GM21381 (cell line): ENCODE results near the gene NFATC1.

ENCODE experiments used
- ATAC-seq: cut with Tn5 transposase; IDR thresholded peaks from one replicate; pipeline ENCODE4 v1.9.1; 2021; ENCODE audit warnings: mild to moderate bottlenecking, moderate library complexity; ENCODE audit not compliant: unreplicated experiment

The NFATC1 gene

DNA sequence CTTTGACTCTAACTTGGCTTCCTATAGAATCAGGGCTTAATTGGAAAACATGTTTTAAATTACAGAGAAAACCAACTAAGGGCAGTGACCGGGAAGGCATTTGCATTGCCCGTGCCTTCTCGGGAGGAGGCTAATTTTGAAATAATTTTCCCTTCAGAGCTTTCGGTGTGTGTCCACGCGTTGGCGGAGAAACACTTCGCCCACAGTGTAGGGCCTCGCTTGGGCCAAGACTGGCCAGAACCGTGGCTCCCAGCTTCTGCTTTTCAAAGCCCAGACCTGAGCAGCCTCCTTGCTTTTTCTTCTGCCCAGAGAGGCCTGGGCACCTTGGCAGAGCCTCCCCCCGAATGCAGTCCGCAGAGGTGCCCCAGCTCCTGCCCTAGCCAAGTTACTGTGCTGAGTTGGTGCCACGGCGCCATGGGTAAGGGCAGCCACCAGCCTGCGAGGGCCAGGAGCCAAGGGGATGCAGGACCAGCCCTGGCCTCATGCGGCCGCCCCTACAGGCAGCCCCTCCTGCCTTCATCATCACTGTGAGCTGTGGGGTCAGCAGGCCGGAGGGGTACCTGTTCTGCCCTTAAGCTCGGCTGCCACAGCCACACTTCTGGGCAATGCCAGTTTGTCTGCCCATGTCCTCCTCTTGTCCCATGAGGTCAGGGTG lies 57.4 kb downstream of the NFATC1 start:
- ATAC-seq: no peak

DNA sequence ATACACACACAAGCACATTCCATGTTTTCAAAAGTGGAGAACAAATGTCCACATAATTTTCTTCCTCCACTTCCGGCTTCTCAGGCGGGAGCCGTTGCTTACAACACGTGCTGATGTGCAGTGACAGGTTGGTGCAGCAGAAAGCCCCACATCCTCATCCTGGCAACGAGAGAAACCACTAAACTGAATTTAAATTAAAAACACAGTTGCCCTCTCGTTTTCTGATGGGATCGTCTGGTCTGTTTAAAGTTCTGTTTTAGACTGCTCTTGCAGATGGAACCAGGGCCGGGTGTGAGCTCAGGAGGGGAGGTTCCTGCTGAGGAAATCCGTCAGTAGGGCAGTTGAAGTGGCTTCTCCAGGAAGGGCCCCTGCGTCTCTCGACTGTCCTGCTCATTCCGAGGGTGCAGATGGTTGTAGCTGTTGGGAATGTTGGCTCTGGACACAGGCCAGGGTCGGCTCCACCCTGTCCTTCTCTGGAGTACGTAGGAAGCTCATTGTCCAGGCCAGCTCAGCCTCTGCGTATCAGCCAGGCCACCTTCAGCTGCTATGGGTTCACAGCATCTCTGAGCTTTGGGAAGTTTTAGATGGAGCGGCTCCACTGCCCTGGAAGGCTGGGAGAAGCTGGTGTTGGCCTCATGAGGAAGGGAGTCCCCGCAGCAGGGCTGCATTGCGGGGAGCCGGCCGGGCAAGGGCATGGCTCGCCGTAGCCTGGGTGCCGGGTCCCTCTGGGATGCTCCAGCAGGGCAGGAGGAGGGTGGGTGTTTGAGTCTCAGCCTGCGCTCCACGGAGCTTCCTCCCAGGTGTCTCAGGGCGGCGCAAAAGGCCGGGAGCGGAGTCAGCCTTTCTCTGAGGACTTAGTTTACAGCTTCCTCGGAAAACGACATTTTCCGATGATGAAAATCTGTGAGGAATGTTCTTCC lies 58.3 kb downstream of the NFATC1 start:
- ATAC-seq: no peak

DNA sequence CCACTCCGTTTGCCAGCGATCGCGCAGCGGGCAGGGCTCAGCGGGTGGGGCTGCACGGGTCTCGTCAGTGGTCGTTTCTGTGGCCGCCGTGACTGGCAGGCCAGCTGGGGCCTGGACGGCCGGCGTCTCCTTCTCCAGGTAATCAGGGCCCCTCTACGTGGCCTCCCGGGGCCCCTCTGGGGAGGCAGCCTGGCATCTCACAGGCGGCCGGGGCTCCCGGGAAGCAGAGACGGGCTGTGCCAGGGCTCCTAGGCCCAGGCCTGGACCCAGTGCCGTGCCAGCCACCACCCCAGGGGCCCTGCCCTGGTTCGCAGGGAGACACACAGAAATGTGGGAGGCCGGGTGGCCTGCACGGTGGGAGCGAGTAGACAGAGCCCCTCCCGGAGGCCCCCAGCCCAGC lies 59.5 kb downstream of the NFATC1 start:
- ATAC-seq: no peak

DNA sequence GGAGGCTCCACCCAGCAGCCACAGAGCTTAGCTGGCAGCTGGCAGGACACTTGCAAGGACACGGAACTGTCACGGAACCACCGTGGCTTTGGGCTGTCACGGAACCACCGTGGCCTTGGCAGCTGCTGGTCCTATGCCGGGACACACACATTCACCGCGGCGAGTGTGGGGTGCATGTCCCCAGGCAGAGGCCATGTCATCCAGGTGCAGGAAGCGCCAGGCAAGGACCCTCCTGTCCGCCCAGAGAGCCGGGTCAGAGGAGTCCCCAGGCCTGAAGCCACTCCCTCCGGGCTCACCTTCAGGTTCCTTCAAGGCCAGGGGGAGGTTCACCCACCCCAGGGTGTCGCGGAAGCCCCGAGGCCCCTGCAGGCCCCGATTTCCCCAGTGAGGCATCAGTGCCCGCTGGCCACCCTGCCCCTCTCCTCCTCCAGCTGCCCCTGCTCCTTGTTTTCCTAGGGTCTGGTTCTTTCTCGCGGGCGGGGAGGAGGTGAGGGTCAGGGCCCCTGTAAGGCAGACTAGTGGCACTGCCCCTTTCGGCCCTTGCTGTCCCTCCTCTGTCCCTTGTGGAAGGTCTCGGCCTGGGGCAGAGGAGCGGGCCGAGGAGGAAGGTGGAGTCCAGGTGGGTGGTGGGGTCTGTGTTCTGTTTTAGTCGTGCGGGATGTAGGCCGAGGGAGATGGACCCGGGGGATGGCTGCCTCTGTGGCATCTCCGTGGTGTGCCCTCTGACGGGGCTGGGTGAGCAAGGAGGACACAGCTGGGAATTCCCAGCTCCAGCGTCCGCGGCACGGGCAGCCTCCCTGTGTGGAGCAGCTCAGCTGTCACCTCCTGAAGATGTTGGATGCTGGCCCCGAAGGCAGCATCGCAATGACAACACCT lies 60.6 kb downstream of the NFATC1 start:
- ATAC-seq: no peak

DNA sequence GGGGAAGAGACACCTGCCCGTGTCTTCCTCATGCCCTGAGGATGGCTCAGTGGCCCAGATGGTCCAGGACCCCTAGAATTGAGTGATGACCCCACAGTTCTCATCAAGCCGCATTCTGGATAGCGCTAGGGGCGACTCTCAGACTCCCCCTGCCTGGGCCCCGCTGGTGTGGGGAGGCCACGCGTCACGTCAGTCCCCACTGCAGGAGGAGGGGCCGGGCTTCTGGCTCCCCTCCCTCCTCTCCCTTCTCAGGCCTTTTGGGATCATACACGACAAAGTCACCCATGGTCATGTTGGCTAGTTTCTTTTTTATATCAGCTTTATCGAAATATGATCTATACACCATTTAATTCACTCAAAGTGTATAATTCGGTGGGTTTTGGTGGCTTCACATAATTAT lies 61.5 kb downstream of the NFATC1 start:
- no peak for ATAC-seq

DNA sequence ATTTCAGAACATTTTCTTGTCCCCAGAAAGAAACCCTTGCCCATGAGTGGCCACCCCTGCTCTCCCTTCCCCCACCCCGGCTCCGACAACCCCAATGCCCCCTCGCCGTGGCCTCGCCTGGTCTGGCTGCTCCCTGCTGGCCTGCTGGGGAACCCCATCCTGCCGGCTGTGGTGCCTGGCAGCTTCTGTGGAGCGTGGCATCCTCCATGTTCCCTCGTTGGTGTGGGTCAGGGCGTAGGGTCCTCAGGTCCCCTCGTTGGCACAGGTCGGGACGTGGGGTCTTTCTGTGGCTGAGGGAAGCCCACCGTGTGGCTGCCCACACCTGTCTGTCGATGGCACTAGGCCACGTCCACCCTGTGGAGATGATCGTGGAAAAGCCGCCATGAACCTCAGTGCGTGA lies 61.9 kb downstream of the NFATC1 start:
- ATAC-seq: no peak

DNA sequence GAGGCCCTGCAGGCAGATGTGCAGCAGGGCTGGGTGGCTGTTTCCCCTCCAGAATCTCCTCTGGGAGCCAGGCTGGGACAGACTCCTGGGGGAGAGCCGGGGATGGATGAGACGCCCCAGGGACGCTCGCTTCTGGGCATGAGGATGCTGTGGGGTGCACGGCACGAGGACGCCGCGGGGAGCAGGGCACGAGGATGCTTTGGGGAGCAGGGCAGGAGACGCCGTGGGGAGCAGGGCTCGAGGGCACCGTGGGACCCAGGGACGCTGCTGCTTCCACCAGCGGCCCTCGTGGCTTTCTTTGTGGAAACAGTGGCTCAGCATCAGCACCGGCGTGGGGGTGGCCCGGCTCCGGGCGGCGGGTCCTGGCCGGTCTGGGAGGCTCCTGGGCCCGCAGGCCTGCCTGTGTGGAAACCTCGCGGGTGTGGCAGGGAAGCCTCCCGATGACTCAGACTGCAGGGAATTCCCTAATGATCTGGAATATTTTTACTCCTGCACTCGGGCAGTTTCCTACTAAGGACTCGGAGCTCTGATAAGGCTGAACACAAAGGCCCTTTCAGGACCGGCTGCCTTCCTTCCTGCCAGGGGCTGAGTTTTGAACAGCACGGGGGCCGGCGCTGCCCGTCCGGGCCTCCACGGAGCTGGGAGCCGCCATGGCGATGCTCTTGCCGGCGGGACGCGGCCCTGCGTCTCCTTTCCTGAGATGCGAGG lies 62.6 kb downstream of the NFATC1 start:
- no peak for ATAC-seq

DNA sequence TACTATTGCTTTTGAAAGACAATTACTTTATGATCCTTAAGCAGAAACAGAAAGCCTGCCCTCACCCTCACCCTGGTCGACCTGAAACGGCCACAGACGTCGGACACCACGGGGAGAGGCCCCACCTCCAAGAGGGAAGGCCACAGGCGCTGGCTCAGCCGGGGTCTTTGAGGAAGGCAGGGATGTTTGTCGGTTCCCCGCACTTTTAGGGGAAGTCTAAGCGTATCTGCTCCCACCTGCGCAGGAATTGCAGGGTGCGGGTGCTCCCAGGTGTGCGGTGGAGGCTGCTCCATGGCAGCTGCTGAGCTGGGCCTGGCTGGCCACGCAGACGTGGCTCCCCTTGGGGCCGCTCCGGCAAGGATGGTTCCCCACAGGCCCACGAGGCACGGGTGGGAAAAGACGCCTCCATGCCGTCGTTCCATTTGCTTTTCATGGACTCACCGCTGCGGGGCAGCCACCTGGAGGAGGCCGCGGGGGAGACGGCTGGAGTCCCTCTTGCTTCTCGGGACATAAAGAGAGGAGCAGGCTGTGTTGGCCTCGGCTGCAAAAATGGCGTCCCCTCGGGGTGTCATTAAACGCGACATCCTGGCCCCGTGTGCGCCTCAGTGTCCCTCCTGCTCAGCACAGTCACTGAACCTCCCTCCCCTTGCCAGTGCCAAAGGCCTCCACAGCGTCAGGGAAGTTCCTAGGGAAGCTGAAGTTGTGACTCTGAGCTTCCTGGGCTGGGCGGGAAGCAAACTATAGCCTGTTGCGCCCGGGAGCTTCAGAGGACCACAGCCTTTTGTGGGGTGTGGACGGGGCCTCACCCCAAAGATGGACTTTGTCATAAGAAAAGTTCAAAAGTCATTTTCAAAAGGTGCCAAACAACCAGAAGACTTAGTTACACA lies 63.4 kb downstream of the NFATC1 start:
- no peak for ATAC-seq

DNA sequence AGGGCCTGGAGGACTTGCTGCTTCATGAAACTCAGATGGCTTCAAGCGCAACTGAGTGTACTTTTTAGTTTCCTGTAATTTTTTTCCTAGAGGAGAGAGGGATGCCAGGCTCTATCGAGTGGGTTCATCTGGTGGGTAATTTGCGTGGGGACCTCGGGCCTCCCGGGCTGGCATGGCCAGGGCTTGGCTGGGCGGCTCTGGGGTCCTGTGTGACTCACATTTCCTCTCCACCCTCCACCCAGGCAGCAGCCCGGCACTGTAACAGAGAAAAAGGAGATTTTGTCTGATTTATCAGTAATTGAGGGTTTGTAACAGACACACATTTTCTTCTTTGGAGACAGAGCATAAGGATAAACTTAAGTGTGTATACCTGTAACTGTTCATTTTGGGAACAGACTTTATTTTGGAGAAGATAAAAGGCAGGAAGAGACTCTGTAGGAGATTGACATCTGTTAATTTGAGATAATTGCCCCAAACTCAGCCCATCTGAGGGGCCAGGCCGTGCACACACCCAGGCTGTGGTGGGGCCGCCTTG lies 64.3 kb downstream of the NFATC1 start:
- ATAC-seq: peak; percentile 7

DNA sequence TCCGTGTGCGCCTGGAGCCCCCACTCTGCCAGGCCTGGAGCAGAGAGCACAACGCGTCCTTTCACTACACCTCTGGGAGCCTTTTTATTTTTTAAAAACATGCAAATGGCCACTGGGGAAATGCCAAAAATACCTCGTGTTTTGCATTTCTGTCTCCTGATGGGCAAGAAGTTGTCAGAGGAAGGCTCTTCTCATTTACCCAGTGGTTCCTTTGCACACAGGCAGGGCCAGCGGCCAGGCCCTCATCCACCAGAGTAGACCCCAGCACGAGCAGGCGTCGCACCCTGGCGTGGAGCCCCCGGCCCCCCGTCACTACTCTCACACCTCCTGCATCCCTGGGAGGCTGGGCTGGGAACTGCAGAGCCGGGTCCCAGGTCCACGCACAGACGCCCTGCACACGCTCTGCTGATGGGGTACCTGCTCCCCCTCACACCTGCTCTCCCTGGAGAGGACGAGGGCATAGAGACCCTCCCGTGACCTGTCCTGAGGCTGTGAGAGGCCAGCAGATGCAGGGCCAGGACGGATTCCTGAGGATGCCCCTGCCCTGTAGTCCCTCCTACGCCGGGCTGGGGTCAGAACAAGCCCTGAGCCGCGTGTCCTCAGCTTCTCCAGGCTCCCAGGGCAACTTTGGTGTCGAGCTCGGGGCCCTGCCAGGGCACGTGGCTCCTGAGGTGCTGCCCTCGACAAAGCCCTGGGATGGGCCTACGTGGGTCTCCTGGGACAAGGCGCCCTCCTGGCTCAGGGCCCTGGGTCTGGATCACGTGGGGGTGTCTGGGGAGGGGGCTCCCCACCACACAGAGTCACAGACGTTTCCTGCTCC lies 65.0 kb downstream of the NFATC1 start:
- peak; percentile 73 for ATAC-seq

DNA sequence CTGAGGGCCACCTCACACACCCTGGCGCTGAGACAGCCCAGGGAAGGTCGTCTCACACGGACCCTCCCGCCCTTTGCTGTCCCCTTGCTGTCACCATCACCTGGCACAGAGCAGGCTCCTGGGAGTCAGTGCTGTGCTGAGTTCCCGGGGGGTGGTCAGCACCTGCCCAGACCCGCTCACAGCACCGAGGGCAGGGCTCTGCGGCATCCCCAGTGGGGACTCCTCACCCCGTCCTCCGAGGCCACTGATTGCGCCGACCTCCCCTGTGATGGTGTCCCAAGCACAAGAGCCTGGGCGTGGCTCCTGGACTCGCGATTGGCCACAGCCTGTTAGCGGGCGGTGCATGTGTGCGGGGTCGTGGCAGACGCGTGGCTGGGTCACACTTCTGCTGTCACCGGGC lies 65.9 kb downstream of the NFATC1 start:
- ATAC-seq: no peak

DNA sequence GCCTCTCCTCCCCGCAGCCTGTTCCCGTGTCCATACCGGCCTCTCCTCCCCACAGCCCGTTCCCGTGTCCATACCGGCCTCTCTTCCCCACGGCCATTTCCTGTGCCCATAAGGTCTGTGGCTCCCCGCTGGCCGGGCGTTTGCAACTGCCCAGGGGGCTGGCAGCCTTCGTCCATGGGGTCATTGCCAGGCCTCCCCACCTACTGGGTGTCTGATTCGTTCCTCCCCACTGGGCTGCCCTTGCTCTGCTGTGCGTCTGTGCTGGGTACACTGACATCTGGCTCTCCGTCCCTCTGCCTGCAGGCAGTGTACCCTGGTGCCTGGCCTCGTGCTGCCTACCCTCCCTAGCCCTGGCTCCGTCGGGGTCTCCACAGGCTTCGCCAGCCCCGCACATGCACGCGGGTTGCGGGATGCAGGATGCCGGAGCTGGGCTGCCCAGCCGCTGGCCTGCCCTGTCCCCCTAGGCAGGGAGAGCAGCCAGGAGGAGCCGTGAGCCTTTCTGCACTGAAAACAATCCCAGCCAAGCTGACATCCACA lies 67.8 kb downstream of the NFATC1 start:
- ATAC-seq: no peak

DNA sequence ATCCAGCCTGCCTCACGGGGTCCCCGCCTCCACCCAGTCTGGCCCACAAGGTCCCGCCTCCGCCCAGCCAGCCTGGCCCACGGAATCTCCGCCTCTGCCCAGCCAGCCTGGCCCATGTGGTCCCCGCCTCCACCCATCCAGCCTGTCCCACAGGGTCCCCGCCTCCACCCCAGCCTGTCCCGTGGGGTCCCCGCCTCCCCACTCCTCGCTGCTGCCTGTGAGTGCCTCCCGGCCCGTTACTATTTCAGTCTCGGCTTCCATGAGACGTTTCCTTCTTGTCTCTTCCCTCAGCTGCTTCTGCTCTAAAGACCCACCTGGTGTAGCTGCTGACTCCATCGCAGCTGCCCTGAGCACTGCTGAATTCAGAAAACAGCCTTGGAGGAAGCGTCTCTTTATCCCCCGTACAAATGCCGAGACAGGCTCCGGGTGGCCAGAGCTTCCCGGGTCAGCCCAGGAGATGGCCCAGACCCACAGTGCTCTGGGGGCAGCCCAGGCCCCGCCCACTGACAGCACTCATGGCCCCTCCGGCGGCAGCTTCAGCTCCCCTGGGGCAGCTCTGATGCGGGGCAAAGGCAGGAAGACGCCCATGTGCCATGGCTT lies 69.8 kb downstream of the NFATC1 start:
- peak; percentile 71 for ATAC-seq

DNA sequence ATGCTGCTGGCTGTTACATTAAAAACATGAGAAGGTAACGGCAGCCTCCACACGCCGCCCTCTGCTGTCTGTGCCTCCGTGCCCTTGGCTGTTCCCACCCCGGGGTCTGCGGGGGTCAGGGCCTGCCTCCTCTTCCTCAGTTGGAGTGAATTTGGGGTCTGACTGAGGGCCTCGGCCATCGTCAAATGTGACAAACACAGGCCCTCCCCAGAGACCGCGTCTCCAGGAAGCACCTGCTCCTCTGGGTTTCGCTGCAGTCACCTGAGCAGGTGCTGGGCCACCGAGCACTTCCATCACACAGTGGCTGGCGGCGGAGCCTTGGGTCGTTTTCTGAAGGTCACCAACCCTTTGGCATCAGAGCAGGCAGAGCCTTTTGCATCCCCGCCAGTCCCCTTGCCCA lies 70.9 kb downstream of the NFATC1 start:
- ATAC-seq: peak; percentile 50

DNA sequence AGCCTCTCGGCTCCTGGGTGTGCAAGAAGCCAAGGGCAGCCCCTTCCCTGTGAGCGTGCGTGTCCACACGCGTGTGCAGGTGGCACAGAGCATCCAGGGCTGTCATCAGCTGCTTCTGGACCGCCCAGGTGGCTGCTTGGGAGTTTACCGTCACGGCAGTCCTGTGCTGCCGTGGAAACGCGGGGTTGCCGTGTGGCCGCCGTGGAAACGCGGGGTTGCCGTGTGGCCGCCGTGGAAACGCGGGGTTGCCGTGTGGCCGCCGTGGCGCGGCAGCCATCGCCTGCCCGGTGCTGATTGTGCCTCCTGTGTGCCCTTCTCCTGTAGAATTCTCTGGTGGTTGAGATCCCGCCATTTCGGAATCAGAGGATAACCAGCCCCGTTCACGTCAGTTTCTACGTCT lies 71.4 kb downstream of the NFATC1 start:
- no peak for ATAC-seq

DNA sequence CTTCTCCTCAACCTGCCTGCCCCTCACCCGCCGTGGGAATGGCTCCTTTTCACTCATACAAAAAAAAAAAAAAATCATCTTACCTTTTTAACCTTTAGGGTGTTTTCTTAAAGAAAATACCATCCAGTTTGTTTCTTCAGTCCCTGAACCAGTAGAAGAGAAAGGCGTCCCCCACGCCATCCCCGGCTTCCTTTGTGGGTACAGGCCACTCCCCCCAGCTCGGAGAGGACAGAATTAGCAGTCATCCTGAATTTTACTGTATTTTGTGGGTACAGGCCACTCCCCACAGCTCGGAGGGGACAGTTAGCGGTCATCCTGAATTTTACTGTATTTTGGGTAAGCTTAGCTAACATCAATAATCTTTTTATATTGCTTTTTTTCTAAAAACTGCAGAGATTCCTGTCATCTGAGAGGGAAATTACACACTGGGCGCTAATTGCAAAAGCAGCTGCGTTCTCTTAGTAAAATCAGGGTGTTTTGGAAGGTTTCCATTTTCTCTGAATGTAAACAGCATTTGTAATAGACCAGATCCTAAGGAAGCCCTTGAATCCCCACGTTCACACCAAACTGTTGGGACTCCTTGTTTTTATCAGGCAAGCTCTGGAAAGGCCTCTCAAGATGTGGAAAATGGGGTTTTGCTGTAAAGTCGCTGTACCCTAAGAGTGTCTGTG lies 72.5 kb downstream of the NFATC1 start:
- ATAC-seq: no peak

DNA sequence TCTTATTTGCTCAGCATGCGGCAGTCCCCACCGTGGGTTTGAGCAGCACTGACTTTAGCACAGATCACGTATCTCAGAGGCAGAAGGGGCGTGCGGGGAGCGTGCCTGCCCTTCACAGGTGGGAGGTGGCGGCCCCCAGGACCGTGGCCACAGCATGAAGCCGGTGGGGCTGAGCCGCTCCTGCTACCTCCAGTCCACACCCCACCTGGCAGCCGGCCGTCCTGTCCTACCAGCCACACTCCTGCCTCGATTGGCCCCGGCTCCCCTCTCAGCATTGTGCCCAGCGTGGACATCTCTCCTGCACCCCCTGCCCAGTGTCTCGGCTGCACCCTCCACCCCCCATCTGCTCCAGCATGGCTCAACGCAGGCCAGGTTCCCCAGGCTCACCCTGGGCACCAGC lies 73.6 kb downstream of the NFATC1 start:
- ATAC-seq: no peak
